GM18526 (cell line): Measurements from ENCODE around the gene C1QC.

Experiments used
- POLR2A ChIP-seq: IDR thresholded peaks from 3 replicates; pipeline ENCODE4 v1.6.1; 2011; ENCODE audit not compliant: insufficient read length; ENCODE audit errors: extremely low read depth

C1QC gene

GRCh38 chr1:22643381-22643780 lies at the start of gene C1QC:
Gene C1QC (plus strand): TSS chr1:22643633. CDS start chr1:22644024, 391 bp downstream.
- no peak for TF ChIP-seq POLR2A

DNA sequence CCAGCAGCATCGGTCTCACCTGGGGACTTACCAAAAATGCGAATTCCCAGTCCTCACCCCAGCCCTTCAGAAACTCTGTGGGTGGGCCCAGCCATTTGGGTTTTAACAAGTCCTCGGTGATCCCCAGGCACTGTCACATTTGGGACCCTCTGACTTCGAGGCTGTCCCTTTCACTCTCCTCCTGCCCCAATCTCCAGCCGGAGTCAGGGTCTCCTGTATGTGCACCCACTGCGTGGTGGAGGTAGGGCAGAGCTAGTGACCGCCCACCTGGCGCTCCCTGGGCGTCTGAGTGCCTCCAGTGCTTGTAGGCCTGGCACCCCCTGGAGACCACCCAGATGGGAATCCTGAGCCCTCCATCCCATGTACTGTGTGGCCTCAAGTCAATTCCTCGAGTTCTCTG lies 49.0 kb upstream of the C1QC start:
- TF ChIP-seq POLR2A = no peak

DNA sequence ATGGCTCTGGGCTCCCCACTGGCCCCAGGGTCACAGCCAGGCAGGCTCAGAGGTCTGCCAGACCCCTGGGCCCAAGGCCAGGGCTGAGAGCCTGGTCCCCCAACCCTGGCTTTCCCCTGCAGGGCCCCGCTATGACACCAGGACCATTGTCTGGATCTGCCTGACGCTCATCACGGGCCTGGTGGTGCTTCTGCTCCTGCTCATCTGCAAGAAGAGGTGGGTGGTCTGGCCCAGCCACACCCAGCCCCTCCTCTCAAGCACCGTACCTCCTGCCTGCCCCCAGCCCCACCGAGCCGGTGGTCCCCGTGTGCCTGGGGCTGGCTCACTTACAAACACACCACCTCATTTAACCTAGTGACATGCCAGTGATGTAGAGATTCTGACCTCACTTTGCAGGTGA lies 48.3 kb upstream of the C1QC start:
- no peak for TF ChIP-seq POLR2A

- TF ChIP-seq POLR2A = no peak
These were observed 46.0 kb upstream of the C1QC start for GRCh38 chr1:22597301-22597965.

- no peak for TF ChIP-seq POLR2A
These were observed 45.4 kb upstream of the C1QC start for GRCh38 chr1:22597996-22598395.

DNA sequence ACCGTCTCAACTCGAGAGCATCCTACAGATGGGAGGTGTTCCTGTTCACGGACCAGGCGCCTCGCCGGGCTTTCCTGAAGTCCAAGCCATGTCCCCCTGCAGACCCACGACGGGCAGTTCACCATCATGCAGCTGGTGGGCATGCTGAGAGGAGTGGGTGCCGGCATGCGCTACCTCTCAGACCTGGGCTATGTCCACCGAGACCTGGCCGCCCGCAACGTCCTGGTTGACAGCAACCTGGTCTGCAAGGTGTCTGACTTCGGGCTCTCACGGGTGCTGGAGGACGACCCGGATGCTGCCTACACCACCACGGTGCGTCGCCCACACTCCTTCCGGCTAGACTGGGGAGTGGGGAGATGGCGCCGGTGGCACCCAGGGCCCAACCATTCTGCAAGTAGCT lies 44.7 kb upstream of the C1QC start:
- TF ChIP-seq POLR2A = no peak

DNA sequence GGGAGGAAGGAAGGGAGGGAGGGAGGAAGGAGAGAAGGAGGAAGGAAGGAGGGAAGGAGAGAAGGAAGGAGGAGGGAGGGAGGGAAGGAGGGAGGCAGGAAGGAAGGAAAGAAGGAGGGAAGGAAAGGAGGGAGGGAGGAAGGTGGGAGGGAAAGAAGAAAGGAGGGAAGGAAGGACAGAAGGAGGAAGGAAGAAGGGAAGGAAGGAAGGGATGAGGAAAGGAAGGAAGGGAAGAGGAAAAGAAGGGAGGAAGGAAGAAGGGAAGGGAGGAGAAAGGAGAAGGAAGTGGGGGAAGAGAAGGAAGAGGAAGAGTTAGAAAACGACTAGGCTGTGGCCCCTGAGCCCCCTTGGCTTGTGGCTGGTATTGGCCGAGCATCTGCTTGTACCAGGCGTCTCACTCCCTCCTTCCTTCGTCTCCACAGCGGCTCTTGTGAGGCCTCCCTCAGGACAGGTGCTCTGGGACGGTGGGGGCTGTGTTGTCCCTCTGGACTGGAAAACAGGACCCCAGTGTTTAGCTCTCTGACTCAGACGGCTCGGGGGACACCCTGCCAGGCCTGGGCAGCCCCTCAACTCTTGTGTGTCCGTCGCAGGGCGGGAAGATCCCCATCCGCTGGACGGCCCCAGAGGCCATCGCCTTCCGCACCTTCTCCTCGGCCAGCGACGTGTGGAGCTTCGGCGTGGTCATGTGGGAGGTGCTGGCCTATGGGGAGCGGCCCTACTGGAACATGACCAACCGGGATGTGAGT lies 43.2 kb upstream of the C1QC start:
- no peak for TF ChIP-seq POLR2A

DNA sequence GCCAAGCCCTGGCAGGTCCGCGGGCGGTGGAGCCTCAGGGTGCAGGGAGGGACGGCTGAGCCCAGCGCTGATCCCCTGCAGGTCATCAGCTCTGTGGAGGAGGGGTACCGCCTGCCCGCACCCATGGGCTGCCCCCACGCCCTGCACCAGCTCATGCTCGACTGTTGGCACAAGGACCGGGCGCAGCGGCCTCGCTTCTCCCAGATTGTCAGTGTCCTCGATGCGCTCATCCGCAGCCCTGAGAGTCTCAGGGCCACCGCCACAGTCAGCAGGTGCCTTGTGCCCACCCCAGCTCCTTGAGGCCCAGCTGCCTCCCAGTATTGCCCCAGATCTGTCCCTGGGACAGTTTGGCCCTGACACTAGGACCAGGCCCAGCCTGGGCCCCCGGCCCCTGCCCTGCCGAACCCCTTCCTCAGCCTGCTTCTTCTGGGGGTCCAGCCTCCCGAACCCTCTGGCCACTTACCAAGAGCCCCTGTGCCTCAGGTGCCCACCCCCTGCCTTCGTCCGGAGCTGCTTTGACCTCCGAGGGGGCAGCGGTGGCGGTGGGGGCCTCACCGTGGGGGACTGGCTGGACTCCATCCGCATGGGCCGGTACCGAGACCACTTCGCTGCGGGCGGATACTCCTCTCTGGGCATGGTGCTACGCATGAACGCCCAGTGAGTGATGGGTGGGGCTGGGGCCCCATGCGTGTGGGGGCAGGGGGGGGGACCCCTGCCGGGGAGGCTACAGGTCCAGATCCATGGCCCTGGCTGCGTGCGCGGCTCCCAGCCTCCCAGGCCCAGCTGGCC lies 42.4 kb upstream of the C1QC start:
- TF ChIP-seq POLR2A = no peak

GRCh38 chr1:22601610-22602009 lies 41.8 kb upstream of the C1QC start:
- TF ChIP-seq POLR2A = no peak

GRCh38 chr1:22602060-22602740 lies 41.2 kb upstream of the C1QC start:
- no peak for TF ChIP-seq POLR2A

- TF ChIP-seq POLR2A = no peak
These were observed 37.3 kb upstream of the C1QC start for GRCh38 chr1:22606161-22606560.

GRCh38 chr1:22607154-22607553 lies 36.3 kb upstream of the C1QC start:
- no peak for TF ChIP-seq POLR2A

- TF ChIP-seq POLR2A = no peak
These were observed 35.1 kb upstream of the C1QC start for GRCh38 chr1:22608361-22608760.

GRCh38 chr1:22609291-22609690 lies 34.1 kb upstream of the C1QC start:
- TF ChIP-seq POLR2A = no peak

DNA sequence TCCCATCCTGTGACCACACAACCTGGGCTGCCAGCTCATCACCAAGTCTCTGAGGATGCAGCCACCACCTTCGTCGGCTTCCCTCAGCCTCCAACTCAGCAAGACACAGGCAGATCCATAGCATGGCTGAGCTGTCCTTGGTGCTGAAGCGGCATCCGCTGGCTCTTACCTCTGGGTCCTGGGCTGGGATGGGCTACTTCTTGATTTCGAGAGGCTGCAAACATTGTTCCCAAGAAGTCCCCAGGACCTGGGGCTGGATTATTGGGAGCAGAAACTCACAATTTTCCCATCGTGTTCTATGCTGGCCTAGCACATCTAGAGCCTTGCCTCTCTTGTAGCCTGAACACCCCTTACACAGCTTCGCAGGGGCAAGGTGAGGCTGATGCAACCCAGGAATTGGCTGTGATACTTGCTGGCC lies 31.9 kb upstream of the C1QC start:
- no peak for TF ChIP-seq POLR2A

GRCh38 chr1:22612671-22613571 lies 30.5 kb upstream of the C1QC start:
- no peak for TF ChIP-seq POLR2A
